Fibroblast of lung (primary cell): ENCODE results near the gene SRCIN1.

ENCODE experiments used
- EZH2 ChIP-seq: IDR thresholded peaks from 2 replicates; pipeline ENCODE4 v1.5.1; 2012; ENCODE audit warnings: low read length, control low read depth, mild to moderate bottlenecking; ENCODE audit errors: missing control alignments
- TF ChIP-seq, protein P1 (sequence below), 2 donors: IDR thresholded peaks in 1 of 2; conservative IDR thresholded peaks in 1 of 2; 1 replicate in 1 of 2; 2 replicates in 1 of 2; pipeline ENCODE4 v1.5.1; 2011 to 2012; ENCODE audit warnings: low read length in 2 of 2, control low read depth in 1 of 2, inconsistent platforms in 1 of 2, low read depth in 1 of 2, mild to moderate bottlenecking in 1 of 2

DNA sequence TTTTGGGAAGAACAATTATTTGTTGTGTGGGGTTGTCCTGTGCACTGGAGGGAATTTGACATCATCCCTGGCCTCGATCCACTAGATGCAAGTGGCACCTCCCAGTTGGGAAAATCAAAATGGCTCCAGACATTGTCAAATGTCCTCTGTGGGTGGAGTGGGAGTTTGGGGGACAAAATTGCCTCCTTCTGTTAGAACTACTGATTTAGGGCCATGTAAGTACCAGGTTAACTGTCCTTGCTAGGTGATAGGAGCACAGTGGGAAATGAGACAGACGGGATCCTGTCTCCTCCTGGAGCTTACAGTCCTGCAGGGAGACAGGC, 120.6 kb downstream of the SRCIN1 start:
- TF ChIP-seq, protein P1, sequence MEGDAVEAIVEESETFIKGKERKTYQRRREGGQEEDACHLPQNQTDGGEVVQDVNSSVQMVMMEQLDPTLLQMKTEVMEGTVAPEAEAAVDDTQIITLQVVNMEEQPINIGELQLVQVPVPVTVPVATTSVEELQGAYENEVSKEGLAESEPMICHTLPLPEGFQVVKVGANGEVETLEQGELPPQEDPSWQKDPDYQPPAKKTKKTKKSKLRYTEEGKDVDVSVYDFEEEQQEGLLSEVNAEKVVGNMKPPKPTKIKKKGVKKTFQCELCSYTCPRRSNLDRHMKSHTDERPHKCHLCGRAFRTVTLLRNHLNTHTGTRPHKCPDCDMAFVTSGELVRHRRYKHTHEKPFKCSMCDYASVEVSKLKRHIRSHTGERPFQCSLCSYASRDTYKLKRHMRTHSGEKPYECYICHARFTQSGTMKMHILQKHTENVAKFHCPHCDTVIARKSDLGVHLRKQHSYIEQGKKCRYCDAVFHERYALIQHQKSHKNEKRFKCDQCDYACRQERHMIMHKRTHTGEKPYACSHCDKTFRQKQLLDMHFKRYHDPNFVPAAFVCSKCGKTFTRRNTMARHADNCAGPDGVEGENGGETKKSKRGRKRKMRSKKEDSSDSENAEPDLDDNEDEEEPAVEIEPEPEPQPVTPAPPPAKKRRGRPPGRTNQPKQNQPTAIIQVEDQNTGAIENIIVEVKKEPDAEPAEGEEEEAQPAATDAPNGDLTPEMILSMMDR (conservative IDR thresholded peaks at IDR 0.05 in 1 of 2, IDR thresholded peaks at IDR 0.05 in 1 of 2; ENCODE audit: low read depth in 1 of 2, low read length in 2 of 2) = no peak
- TF ChIP-seq EZH2 = no peak
